IMR-90 (cell line): ENCODE results near the gene HOXB8.

ENCODE experiments used
- BHLHE40 ChIP-seq: fragments of 150-350 bp; IDR thresholded peaks from 2 replicates; pipeline ENCODE4 v1.6.1; 2016; ENCODE audit warnings: mild to moderate bottlenecking, low read depth, low read length
- ELK1 ChIP-seq: fragments of 150-350 bp; IDR thresholded peaks from 2 replicates; pipeline ENCODE4 v1.6.1; 2016; ENCODE audit warnings: low read depth, mild to moderate bottlenecking, low read length, moderate library complexity, borderline replicate concordance
- MAZ ChIP-seq: IDR thresholded peaks from 2 replicates; pipeline ENCODE4 v1.6.1; 2012; ENCODE audit warnings: low read depth, mild to moderate bottlenecking, low read length, improper control_type of control experiment, moderate library complexity, borderline replicate concordance
- MXI1 ChIP-seq: IDR thresholded peaks from 2 replicates; pipeline ENCODE4 v1.6.1; 2012; ENCODE audit warnings: low read depth, mild to moderate bottlenecking, low read length, moderate library complexity, borderline replicate concordance
- POLR2A ChIP-seq: IDR thresholded peaks from 2 replicates; pipeline ENCODE4 v1.6.1; 2012; ENCODE audit warnings: mild to moderate bottlenecking, low read depth, low read length
- RAD21 ChIP-seq: IDR thresholded peaks from 2 replicates; pipeline ENCODE4 v1.6.1; 2012; ENCODE audit warnings: low read length, improper control_type of control experiment
- SMC3 ChIP-seq: fragments of 150-350 bp; IDR thresholded peaks from 2 replicates; pipeline ENCODE4 v1.6.1; 2016; ENCODE audit warnings: low read depth, mild to moderate bottlenecking, antibody characterized with exemption, low read length, moderate library complexity
- TF ChIP-seq, protein P1 (sequence below): conservative IDR thresholded peaks from 2 replicates; pipeline ENCODE4 v1.5.1; 2012; ENCODE audit warnings: mild to moderate bottlenecking, low read depth, low read length, improper control_type of control experiment

DNA sequence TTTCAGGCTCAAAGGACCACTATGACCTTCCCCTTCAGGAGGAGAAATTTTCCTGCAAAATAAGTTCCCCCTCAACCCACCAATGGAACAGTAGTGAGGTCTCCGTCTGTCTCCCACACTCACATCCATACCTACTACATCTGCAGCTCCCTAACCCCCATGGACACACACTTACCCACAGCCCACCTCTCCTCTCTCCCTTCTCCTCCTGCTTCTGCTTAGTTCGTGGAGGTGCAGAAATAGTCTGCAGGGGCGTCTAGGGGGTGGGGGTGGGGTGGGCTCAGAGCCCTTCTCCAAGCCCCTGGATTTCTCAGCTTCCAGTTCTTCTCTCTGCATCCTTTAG lies 45.9 kb downstream of the HOXB8 start:
- no peak for TF ChIP-seq MXI1
- TF ChIP-seq, protein P1, sequence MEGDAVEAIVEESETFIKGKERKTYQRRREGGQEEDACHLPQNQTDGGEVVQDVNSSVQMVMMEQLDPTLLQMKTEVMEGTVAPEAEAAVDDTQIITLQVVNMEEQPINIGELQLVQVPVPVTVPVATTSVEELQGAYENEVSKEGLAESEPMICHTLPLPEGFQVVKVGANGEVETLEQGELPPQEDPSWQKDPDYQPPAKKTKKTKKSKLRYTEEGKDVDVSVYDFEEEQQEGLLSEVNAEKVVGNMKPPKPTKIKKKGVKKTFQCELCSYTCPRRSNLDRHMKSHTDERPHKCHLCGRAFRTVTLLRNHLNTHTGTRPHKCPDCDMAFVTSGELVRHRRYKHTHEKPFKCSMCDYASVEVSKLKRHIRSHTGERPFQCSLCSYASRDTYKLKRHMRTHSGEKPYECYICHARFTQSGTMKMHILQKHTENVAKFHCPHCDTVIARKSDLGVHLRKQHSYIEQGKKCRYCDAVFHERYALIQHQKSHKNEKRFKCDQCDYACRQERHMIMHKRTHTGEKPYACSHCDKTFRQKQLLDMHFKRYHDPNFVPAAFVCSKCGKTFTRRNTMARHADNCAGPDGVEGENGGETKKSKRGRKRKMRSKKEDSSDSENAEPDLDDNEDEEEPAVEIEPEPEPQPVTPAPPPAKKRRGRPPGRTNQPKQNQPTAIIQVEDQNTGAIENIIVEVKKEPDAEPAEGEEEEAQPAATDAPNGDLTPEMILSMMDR = no peak
- no peak for TF ChIP-seq RAD21
- TF ChIP-seq MAZ = no peak
- TF ChIP-seq POLR2A = no peak
- TF ChIP-seq SMC3 = no peak
- no peak for TF ChIP-seq ELK1
- no peak for TF ChIP-seq BHLHE40
